Tibial nerve (tissue), 4 donors: Measurements from ENCODE around the gene CDC20.

ENCODE experiments used
- CTCF ChIP-seq, 5 experiments: fragments of 200-600 bp in 3 of 5; fragments of 450-650 bp in 2 of 5; sonication (generic) in 3 of 5; IDR thresholded peaks; one replicate each; pipeline ENCODE4 v1.5.1; 2016 to 2019; ENCODE audit warnings: antibody characterized with exemption in 5 of 5, mild to moderate bottlenecking in 3 of 5, moderate library complexity in 2 of 5
- EP300 ChIP-seq, 2 donors: sonication (generic); formaldehyde crosslinking; IDR thresholded peaks; one replicate each; pipeline ENCODE4 v1.6.1; 2017; ENCODE audit warnings: antibody characterized with exemption in 2 of 2, mild to moderate bottlenecking in 1 of 2
- POLR2A ChIP-seq, 2 donors: fragments of 450-650 bp; IDR thresholded peaks; one replicate each; pipeline ENCODE4 v1.6.1; 2017; ENCODE audit warnings: antibody characterized with exemption in 2 of 2, mild to moderate bottlenecking in 2 of 2, moderate library complexity in 2 of 2

- TF ChIP-seq CTCF (IDR thresholded peaks at IDR 0.05) (no peak), POLR2A (IDR thresholded peaks at IDR 0.05) (no peak), EP300 (IDR thresholded peaks at IDR 0.05) (no peak)
These were observed 24.2 kb upstream of the CDC20 start for GRCh38 chr1:43334453-43335205.
